22Rv1 (cell line): Measurements from ENCODE around the gene TNK2.

Experiments used
- ZFX ChIP-seq: fragments of 450-650 bp; IDR thresholded peaks from 2 replicates; pipeline ENCODE4 v1.6.1; 2017; ENCODE audit warnings: antibody characterized with exemption, borderline replicate concordance
- TF ChIP-seq, protein P1 (sequence below): fragments of 450-650 bp; IDR thresholded peaks from 2 replicates; pipeline ENCODE4 v1.5.1; 2017; ENCODE audit warnings: mild to moderate bottlenecking

DNA sequence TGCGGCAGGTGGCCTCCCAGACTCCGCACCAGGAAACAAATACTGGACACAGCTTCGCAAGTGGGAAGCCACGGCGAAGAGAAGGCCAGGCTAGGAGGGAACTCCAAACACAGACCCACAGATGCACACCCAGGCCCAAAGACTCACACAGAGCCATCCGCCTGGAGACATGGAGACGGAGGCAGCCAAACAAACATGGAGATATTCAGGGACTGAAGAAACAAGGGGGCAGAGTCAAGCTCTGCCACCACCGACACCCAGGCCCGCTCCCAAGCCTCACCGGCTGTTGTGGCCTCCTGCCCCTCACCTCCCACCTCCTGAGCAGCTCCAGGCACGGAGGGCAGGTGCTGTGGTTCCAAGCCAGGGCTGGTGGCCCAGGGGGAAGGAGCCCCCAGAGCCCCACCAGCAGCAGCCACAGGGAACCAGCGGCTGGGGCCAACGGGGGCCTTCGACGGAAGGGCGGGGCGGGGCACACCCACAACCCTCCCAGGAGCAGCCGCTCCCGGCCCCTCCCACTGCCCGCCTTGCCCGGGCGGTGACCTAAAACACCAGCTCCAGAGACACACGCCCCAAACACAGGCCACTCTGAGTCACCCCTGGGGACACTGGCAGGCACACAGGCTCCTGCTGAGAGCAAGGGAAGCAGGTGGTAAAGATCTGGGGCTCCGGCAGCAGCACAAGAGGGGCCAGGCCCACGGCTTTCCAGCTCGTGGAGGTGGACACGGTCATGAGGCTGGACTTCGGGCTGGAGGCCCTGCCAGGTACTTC is 31.9 kb downstream of the TNK2 start:
- TF ChIP-seq, protein P1, sequence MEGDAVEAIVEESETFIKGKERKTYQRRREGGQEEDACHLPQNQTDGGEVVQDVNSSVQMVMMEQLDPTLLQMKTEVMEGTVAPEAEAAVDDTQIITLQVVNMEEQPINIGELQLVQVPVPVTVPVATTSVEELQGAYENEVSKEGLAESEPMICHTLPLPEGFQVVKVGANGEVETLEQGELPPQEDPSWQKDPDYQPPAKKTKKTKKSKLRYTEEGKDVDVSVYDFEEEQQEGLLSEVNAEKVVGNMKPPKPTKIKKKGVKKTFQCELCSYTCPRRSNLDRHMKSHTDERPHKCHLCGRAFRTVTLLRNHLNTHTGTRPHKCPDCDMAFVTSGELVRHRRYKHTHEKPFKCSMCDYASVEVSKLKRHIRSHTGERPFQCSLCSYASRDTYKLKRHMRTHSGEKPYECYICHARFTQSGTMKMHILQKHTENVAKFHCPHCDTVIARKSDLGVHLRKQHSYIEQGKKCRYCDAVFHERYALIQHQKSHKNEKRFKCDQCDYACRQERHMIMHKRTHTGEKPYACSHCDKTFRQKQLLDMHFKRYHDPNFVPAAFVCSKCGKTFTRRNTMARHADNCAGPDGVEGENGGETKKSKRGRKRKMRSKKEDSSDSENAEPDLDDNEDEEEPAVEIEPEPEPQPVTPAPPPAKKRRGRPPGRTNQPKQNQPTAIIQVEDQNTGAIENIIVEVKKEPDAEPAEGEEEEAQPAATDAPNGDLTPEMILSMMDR, result no peak
- no peak for TF ChIP-seq ZFX
